ENCODE measurements around the gene ASB6. TPM values are rescaled to one million over a fixed set of nuclear protein-coding genes. Genes with fewer than 3 reads are reported as not detected.

ASB6 gene
- total and polyA plus RNA-seq, 2 of the 13 experiments (the other 11 are each of a cell fraction or from before 2014, with no cell fraction given), result 8.2 to 8.4 TPM

GRCh38 chr9:129606161-129607026 lies 35.6 kb downstream of the ASB6 start (continued):
- TF ChIP-seq, protein P1, sequence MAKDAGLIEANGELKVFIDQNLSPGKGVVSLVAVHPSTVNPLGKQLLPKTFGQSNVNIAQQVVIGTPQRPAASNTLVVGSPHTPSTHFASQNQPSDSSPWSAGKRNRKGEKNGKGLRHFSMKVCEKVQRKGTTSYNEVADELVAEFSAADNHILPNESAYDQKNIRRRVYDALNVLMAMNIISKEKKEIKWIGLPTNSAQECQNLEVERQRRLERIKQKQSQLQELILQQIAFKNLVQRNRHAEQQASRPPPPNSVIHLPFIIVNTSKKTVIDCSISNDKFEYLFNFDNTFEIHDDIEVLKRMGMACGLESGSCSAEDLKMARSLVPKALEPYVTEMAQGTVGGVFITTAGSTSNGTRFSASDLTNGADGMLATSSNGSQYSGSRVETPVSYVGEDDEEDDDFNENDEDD (CRISPR knock-in tag; IDR thresholded peaks at IDR 0.05; ENCODE audit: borderline replicate concordance), result peak; percentile 73; the same call in 1 of the 2 replicates
- TF ChIP-seq ZNF564 (CRISPR knock-in tag; IDR thresholded peaks at IDR 0.05) (peak; percentile 47; the same call in 1 of the 2 replicates), ZNF788 (CRISPR knock-in tag; IDR thresholded peaks at IDR 0.05; ENCODE audit: borderline replicate concordance) (peak; percentile 19; the same call in 1 of the 2 replicates), MEF2D (CRISPR knock-in tag; IDR thresholded peaks at IDR 0.05) (peak; percentile 75; the same call in 1 of the 2 replicates), ZZZ3 (CRISPR knock-in tag; IDR thresholded peaks at IDR 0.05; ENCODE audit: borderline replicate concordance) (no peak), ZNF691 (CRISPR knock-in tag; IDR thresholded peaks at IDR 0.05; ENCODE audit: borderline replicate concordance, low read depth) (peak; percentile 42; the same call in 1 of the 2 replicates), KDM1A (CRISPR knock-in tag; IDR thresholded peaks at IDR 0.05) (peak; percentile 74), ZNF17 (CRISPR knock-in tag; IDR thresholded peaks at IDR 0.05) (no peak), ZMYM4 (CRISPR knock-in tag; IDR thresholded peaks at IDR 0.05) (0 out of 2 replicates have a peak, but pooled peaks have one; percentile 18), ZNF619 (CRISPR knock-in tag; IDR thresholded peaks at IDR 0.05) (peak; percentile 87), HNRNPUL1 (IDR thresholded peaks at IDR 0.05; ENCODE audit: low read depth, low read length) (no peak), MXI1 (IDR thresholded peaks at IDR 0.05; ENCODE audit: borderline replicate concordance, low read depth, low read length) (peak; percentile 55; the same call in 1 of the 3 replicates), FUBP1 (CRISPR knock-in tag; IDR thresholded peaks at IDR 0.05; ENCODE audit: borderline replicate concordance) (0 out of 2 replicates have a peak, but pooled peaks have one; percentile 38), SKIL (CRISPR knock-in tag; IDR thresholded peaks at IDR 0.05; ENCODE audit: borderline replicate concordance) (0 out of 2 replicates have a peak, but pooled peaks have one; percentile 24), EED (CRISPR knock-in tag; IDR thresholded peaks at IDR 0.05) (no peak)
- TF ChIP-seq, protein P2, sequence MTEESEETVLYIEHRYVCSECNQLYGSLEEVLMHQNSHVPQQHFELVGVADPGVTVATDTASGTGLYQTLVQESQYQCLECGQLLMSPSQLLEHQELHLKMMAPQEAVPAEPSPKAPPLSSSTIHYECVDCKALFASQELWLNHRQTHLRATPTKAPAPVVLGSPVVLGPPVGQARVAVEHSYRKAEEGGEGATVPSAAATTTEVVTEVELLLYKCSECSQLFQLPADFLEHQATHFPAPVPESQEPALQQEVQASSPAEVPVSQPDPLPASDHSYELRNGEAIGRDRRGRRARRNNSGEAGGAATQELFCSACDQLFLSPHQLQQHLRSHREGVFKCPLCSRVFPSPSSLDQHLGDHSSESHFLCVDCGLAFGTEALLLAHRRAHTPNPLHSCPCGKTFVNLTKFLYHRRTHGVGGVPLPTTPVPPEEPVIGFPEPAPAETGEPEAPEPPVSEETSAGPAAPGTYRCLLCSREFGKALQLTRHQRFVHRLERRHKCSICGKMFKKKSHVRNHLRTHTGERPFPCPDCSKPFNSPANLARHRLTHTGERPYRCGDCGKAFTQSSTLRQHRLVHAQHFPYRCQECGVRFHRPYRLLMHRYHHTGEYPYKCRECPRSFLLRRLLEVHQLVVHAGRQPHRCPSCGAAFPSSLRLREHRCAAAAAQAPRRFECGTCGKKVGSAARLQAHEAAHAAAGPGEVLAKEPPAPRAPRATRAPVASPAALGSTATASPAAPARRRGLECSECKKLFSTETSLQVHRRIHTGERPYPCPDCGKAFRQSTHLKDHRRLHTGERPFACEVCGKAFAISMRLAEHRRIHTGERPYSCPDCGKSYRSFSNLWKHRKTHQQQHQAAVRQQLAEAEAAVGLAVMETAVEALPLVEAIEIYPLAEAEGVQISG (CRISPR knock-in tag; IDR thresholded peaks at IDR 0.05), result 0 out of 2 replicates have a peak, but pooled peaks have one; percentile 52
